Measurements from ENCODE around the gene SLC35G2.

- TF ChIP-seq CTCF (conservative IDR thresholded peaks at IDR 0.05): no peak
- no peak for TF ChIP-seq ZFX (IDR thresholded peaks at IDR 0.05)
Observed at GRCh38 chr3:136839556-136839931, 20.6 kb downstream of the SLC35G2 start.

All from C4-2B (cell line).